Keratinocyte (primary cell): ENCODE data around the gene LRRC7. TPM values are rescaled to one million over a fixed set of nuclear protein-coding genes. Genes with fewer than 3 reads are reported as not detected.
"Not testable (repeated sequence)": the region's sequence is repeated elsewhere in the genome, so short reads cannot be mapped to it uniquely, and the experiment has no call there.

ENCODE experiments used
- DNase-seq: peaks from one replicate; pipeline ENCODE4 v3.0.0-alpha.2; 2011; ENCODE audit warnings: low read depth, missing footprints, low spot score
- FAIRE-seq: peaks from 2 replicates; lab custom pipeline; 2011; peaks lifted over from hg19 to GRCh38; lab: Jason Lieb, UNC
- H2AFZ ChIP-seq: 2 replicates; pipeline ENCODE4 v1.6.0; 2012; ENCODE audit warnings: low read length, control low read depth, inconsistent platforms; ENCODE audit not compliant: control insufficient read depth
- H3K27ac ChIP-seq: 2 replicates; pipeline ENCODE4 v1.5.1; 2011; ENCODE audit warnings: low read length; ENCODE audit not compliant: control insufficient read depth, insufficient read depth
- H3K27me3 ChIP-seq: 3 replicates; pipeline ENCODE4 v1.6.0; 2011; ENCODE audit warnings: low read length; ENCODE audit not compliant: control insufficient read depth, insufficient read depth; ENCODE audit errors: extremely low read depth
- H3K36me3 ChIP-seq, 2 experiments: 2 replicates in 1 of 2; 3 replicates in 1 of 2; pipeline ENCODE4 v1.5.1; 2011; ENCODE audit warnings: low read length in 2 of 2, mild to moderate bottlenecking in 1 of 2; ENCODE audit not compliant: control insufficient read depth in 2 of 2, insufficient read depth in 2 of 2; ENCODE audit errors: extremely low read depth in 1 of 2
- H3K4me1 ChIP-seq: 3 replicates; pipeline ENCODE4 v1.5.1; 2011; ENCODE audit warnings: low read length; ENCODE audit not compliant: control insufficient read depth, insufficient read depth; ENCODE audit errors: extremely low read depth
- H3K4me2 ChIP-seq: 3 replicates; pipeline ENCODE4 v1.6.0; 2011; ENCODE audit warnings: low read depth, low read length; ENCODE audit not compliant: control insufficient read depth, insufficient read depth; ENCODE audit errors: extremely low read depth
- H3K4me3 ChIP-seq, 3 experiments: fragments of 200-600 bp in 1 of 3; sonication (generic) in 1 of 3; 2 replicates in 2 of 3; 3 replicates in 1 of 3; pipeline ENCODE4 v1.5.1; 2011 to 2016; ENCODE audit warnings: low read length in 3 of 3, mild to moderate bottlenecking in 3 of 3, control low read depth in 2 of 3, inconsistent platforms in 1 of 3, low read depth in 1 of 3, mixed read lengths in 1 of 3, mixed run types in 1 of 3, moderate library complexity in 1 of 3; ENCODE audit not compliant: control insufficient read depth in 2 of 3, insufficient read depth in 2 of 3; ENCODE audit errors: extremely low read depth in 1 of 3
- H3K79me2 ChIP-seq: 2 replicates; pipeline ENCODE4 v1.6.0; 2012; ENCODE audit warnings: low read length; ENCODE audit not compliant: control insufficient read depth, insufficient read depth
- H3K9ac ChIP-seq: 3 replicates; pipeline ENCODE4 v1.6.0; 2011; ENCODE audit warnings: low read length; ENCODE audit not compliant: control insufficient read depth, insufficient read depth; ENCODE audit errors: extremely low read depth
- H3K9me1 ChIP-seq: 3 replicates; pipeline ENCODE4 v1.6.0; 2011; ENCODE audit warnings: low read length; ENCODE audit not compliant: control insufficient read depth, insufficient read depth; ENCODE audit errors: extremely low read depth
- H3K9me3 ChIP-seq: 2 replicates; pipeline ENCODE4 v1.5.1; 2012; ENCODE audit warnings: low read depth, low read length; ENCODE audit not compliant: control insufficient read depth
- H4K20me1 ChIP-seq: 3 replicates; pipeline ENCODE4 v1.6.0; 2011; ENCODE audit warnings: low read length; ENCODE audit not compliant: control insufficient read depth, insufficient read depth; ENCODE audit errors: extremely low read depth
- EZH2 ChIP-seq: IDR thresholded peaks from one replicate; pipeline ENCODE4 v1.6.1; 2012; ENCODE audit warnings: inconsistent platforms, mild to moderate bottlenecking, low read length, moderate library complexity
- dilution Hi-C: fragments of 300-500 bp; cut with MboI; formaldehyde crosslinking; loops from one replicate; pipeline ENCODE4 v1.7.0; 2020; ENCODE audit warnings: low sequenced_read_pairs; ENCODE audit not compliant: extremely low pct_ligation_motif_present
- polyA plus RNA-seq, 5 experiments: library from polyadenylated mRNA; depleted of rRNA in 3 of 5; stranded (reverse) in 3 of 5; stranded (forward) in 1 of 5; unstranded in 1 of 5; fragments of >200 nt; gene quantifications; 1 replicate in 1 of 5; 2 replicates in 3 of 5; 3 replicates in 1 of 5; pipeline versions ENCODE4 v1.2.1 to v1.2.3, GENCODE V29; 2011 to 2012; ENCODE audit warnings: missing spikeins in 2 of 5, low read depth in 1 of 5, low replicate concordance in 1 of 5
- TF ChIP-seq, protein P1 (sequence below), 3 experiments: IDR thresholded peaks in 1 of 3; conservative IDR thresholded peaks in 1 of 3; optimal IDR thresholded peaks in 1 of 3; 2 replicates in 2 of 3; 3 replicates in 1 of 3; pipeline versions ENCODE3 to v1.5.1; 2011; ENCODE audit warnings: low read length in 3 of 3, mild to moderate bottlenecking in 3 of 3, moderate library complexity in 2 of 3, control low read depth in 1 of 3, inconsistent platforms in 1 of 3; ENCODE audit not compliant: insufficient read depth in 2 of 3; ENCODE audit errors: extremely low read depth in 1 of 3

LRRC7 gene
- polyA plus RNA-seq, 1 donor (not counting 4 experiments of a cell fraction or from before 2014, with no cell fraction given), result 0.28 TPM

DNA sequence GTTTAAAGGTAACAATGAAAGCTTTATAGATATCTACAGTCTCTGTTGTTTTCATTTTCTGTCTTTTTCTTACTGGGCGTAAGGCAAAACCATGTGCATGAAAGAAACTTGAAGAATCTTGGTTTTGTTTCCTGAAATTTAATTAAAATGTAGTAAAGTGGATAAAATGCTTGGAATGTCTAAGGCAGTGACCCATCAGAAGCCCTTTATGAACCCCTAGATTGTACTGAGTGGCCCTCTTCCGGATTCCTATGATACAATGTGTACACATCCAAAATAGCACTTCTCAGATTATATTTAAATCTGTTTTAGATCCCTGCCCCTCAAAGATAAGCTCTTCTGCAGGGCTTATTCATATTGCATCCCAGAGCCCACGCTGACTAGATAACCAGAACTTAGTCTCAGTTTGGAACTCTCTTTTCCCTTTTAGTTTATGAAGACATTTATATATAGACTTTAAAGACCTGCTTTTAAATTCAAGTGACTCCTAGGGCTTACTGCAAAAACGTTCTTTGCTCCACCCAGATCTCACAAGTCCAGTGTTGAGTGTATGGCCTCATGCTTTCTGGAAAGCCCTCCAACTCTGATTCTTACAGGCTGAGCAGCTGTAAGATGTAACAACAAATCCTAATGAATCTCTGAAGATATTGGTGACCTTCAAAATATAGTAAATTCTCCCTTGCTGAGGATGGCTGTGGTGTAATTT lies 142.9 kb downstream of the LRRC7 start:
- Histone ChIP-seq H3K27me3 (no peaks in the 10 kb centered on the region), H3K27ac (no peak overlapping the region), H3K4me2 (no peak overlapping the region), H4K20me1 (no peaks in the 10 kb centered on the region), H3K9me3 (no peaks in the 10 kb centered on the region), H3K36me3 (no peaks in the 10 kb centered on the region), H3K9me1 (no peaks in the 10 kb centered on the region), H3K4me1 (no peaks in the 10 kb centered on the region), H3K79me2 (no peaks in the 10 kb centered on the region), H3K9ac (no peak overlapping the region), H2AFZ (no peak overlapping the region), H3K4me3 (no peak overlapping the region)
- TF ChIP-seq, protein P1, sequence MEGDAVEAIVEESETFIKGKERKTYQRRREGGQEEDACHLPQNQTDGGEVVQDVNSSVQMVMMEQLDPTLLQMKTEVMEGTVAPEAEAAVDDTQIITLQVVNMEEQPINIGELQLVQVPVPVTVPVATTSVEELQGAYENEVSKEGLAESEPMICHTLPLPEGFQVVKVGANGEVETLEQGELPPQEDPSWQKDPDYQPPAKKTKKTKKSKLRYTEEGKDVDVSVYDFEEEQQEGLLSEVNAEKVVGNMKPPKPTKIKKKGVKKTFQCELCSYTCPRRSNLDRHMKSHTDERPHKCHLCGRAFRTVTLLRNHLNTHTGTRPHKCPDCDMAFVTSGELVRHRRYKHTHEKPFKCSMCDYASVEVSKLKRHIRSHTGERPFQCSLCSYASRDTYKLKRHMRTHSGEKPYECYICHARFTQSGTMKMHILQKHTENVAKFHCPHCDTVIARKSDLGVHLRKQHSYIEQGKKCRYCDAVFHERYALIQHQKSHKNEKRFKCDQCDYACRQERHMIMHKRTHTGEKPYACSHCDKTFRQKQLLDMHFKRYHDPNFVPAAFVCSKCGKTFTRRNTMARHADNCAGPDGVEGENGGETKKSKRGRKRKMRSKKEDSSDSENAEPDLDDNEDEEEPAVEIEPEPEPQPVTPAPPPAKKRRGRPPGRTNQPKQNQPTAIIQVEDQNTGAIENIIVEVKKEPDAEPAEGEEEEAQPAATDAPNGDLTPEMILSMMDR (optimal IDR thresholded peaks at IDR 0.05 in 1 of 3, IDR thresholded peaks at IDR 0.05 in 1 of 3, conservative IDR thresholded peaks at IDR 0.05 in 1 of 3; ENCODE audit: extremely low read depth in 1 of 3, insufficient read depth in 2 of 3, low read length in 3 of 3), result no peak
- TF ChIP-seq EZH2, result no peak
- FAIRE-seq (no peak), DNase-seq (no peak)
- dilution Hi-C loops, result no loop called here

DNA sequence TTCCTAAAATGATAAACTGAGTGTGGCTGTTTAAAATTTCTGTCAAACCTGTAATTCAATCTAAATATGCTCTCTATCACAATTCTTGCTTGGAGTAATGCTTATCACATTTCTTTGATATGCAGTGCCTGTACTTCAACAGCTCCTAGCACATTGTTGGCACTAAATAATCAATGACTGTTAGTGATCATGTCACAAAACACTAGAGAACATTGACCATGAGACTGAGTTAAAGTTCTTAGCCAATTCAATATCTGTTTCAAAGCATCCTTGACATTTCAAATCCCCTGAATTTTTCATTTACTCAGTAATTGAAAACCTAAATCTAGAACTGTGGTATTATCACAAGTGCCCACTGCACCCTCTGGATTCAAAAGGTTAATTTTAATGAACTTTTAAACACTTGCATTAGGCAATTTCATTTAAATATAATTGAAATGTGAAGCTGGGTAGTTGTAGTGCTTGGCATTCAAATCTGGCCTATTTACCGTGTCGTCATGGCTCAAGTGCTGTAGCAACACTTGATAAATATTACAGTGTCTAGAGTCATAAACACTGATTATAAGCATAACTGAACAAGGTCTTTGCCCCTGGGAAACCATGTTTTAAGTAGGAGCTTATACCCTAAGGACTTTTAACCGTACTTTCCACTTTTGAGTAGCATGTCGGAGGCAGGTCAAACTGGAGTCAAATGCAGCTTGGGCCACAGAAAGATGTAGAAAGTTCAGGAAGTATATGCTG lies 143.6 kb downstream of the LRRC7 start:
- Histone ChIP-seq H3K9ac (no peak overlapping the region), H4K20me1 (no peaks in the 10 kb centered on the region), H3K4me2 (no peak overlapping the region), H3K9me1 (no peaks in the 10 kb centered on the region), H3K79me2 (no peaks in the 10 kb centered on the region), H3K9me3 (no peaks in the 10 kb centered on the region), H2AFZ (no peak overlapping the region), H3K4me1 (no peaks in the 10 kb centered on the region), H3K27me3 (no peaks in the 10 kb centered on the region), H3K4me3 (no peak overlapping the region), H3K36me3 (no peaks in the 10 kb centered on the region), H3K27ac (no peak overlapping the region)
- dilution Hi-C loops, result no loop called here
- TF ChIP-seq EZH2, result no peak
- TF ChIP-seq, protein P1 (optimal IDR thresholded peaks at IDR 0.05 in 1 of 3, IDR thresholded peaks at IDR 0.05 in 1 of 3, conservative IDR thresholded peaks at IDR 0.05 in 1 of 3; ENCODE audit: extremely low read depth in 1 of 3, insufficient read depth in 2 of 3, low read length in 3 of 3), result no peak
- FAIRE-seq (no peak), DNase-seq (no peak)

DNA sequence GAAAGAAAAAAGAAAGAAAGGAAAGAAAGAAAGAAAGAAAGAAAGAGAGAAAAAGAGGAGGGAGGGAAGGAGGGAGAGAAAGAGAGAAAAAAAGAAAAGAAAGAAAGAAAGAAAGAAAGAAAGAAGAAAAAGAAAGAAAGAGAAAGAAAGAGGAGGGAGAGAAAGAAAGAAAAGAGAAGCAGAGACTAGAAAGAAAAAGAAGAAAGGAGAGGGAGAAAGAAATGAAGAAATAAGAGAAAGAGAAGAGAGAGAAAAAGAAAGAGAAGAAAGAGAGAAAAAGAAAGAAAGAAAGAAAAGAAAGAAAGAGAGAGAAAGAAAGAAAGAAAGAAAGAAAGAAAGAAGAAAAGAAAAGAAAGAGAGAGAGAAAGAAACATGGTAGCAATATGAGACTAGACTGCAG lies 150.1 kb downstream of the LRRC7 start:
- H3K4me2 ChIP-seq, H2AFZ ChIP-seq, DNase-seq, H3K27ac ChIP-seq, dilution Hi-C loops, H3K9ac ChIP-seq, H3K36me3 ChIP-seq, H3K4me3 ChIP-seq, H3K27me3 ChIP-seq, H3K4me1 ChIP-seq, H3K9me3 ChIP-seq, FAIRE-seq, H3K79me2 ChIP-seq, H4K20me1 ChIP-seq, H3K9me1 ChIP-seq: not testable (repeated sequence)
